Endodermal cell (in vitro differentiated cells): ENCODE results near the gene RPP25. TPM values are rescaled to one million over a fixed set of nuclear protein-coding genes. Genes with fewer than 3 reads are reported as not detected.

Experiments
- DNase-seq: peaks from one replicate; pipeline ENCODE4 v3.0.0-alpha.2; 2017
- H3K27ac ChIP-seq: 2 replicates; pipeline ENCODE4 v1.5.1; 2013; ENCODE audit warnings: mild to moderate bottlenecking, low read depth, low read length, moderate library complexity
- H3K27me3 ChIP-seq: 2 replicates; pipeline ENCODE4 v1.6.1; 2013; ENCODE audit warnings: mild to moderate bottlenecking, low read length, moderate library complexity; ENCODE audit not compliant: insufficient read depth, control insufficient read depth, poor library complexity, severe bottlenecking
- H3K36me3 ChIP-seq: 2 replicates; pipeline ENCODE4 v1.7.0; 2013; ENCODE audit warnings: mild to moderate bottlenecking, low read length, moderate library complexity; ENCODE audit not compliant: control insufficient read depth, insufficient read depth
- H3K4me1 ChIP-seq: one replicate; pipeline ENCODE4 v1.7.0; 2013; ENCODE audit warnings: low read length; ENCODE audit not compliant: control insufficient read depth, insufficient read depth
- H3K4me3 ChIP-seq: 2 replicates; pipeline ENCODE4 v1.5.1; 2013; ENCODE audit warnings: mild to moderate bottlenecking, low read length, moderate library complexity
- H3K9ac ChIP-seq: 2 replicates; pipeline ENCODE4 v1.6.1; 2013; ENCODE audit warnings: mild to moderate bottlenecking, low read length, moderate library complexity; ENCODE audit not compliant: poor library complexity, severe bottlenecking; ENCODE audit errors: extremely low read depth
- H3K9me3 ChIP-seq: 2 replicates; pipeline ENCODE4 v1.6.1; 2013; ENCODE audit warnings: mild to moderate bottlenecking, low read length, moderate library complexity; ENCODE audit not compliant: control insufficient read depth
- H3K27ac Mint-ChIP-seq: 2 replicates; pipeline ENCODE4 v1.8.0; 2020; ENCODE audit warnings: mixed read lengths
- H3K27me3 Mint-ChIP-seq: 2 replicates; pipeline ENCODE4 v1.8.0; 2021; ENCODE audit warnings: mild to moderate bottlenecking, mixed read lengths; ENCODE audit not compliant: insufficient read depth
- H3K36me3 Mint-ChIP-seq: 2 replicates; pipeline ENCODE4 v1.8.0; 2020; ENCODE audit warnings: low read depth, mixed read lengths
- H3K4me1 Mint-ChIP-seq: 2 replicates; pipeline ENCODE4 v1.8.0; 2020; ENCODE audit warnings: mixed read lengths
- H3K4me3 Mint-ChIP-seq: 2 replicates; pipeline ENCODE4 v1.8.0; 2020; ENCODE audit warnings: mild to moderate bottlenecking, moderate library complexity, mixed read lengths
- H3K9me3 Mint-ChIP-seq: 2 replicates; pipeline ENCODE4 v1.8.0; 2020; ENCODE audit warnings: mild to moderate bottlenecking, mixed read lengths
- CTCF ChIP-seq: fragments of 200-600 bp; sonication (generic); conservative IDR thresholded peaks from 2 replicates; pipeline ENCODE4 v1.5.0; 2021; ENCODE audit warnings: antibody characterized with exemption, mild to moderate bottlenecking
- WGBS, 2 experiments: methylation state at CpG; one replicate each; pipeline versions ENCODE4 v1.1.5 to v1.1.7; 2013; ENCODE audit warnings: missing lambda C conversion rate in 2 of 2, mixed read lengths in 1 of 2; ENCODE audit not compliant: insufficient coverage in 1 of 2, insufficient read length in 1 of 2; 5-methylcytosine and 5-hydroxymethylcytosine counted together
- total RNA-seq, 2 donors: library from RNA; stranded (reverse); fragmentation: NEBNext Ultra II Directional in 1 of 2; extraction: Animal tissue kit (Norgen Biotek cat#: 25700) in 1 of 2; gene quantifications; 2 replicates in 1 of 2; 3 replicates in 1 of 2; pipeline ENCODE4 v1.2.1, GENCODE V29; 2021

The RPP25 gene
- total RNA-seq, 2 donors from 2014 or later = 4.6 to 9.9 TPM

- TF ChIP-seq CTCF = no peak
- H3K4me3 Mint-ChIP-seq = no peak overlapping the region
- H3K27ac ChIP-seq = no peak overlapping the region
- 23 to 51% methylated on average over 3 of the region's 3 CpGs for WGBS, 2 experiments
- H3K9me3 Mint-ChIP-seq = no peaks in the 10 kb centered on the region
- H3K9me3 ChIP-seq = no peaks in the 10 kb centered on the region
- no peaks in the 10 kb centered on the region for H3K27me3 ChIP-seq
- H3K36me3 ChIP-seq = no peaks in the 10 kb centered on the region
- H3K4me1 ChIP-seq = no peaks in the 10 kb centered on the region
- no peaks in the 10 kb centered on the region for H3K36me3 Mint-ChIP-seq
- H3K4me1 Mint-ChIP-seq = no peaks in the 10 kb centered on the region
- peaks cover 4% of the 10 kb centered on the region for H3K27me3 Mint-ChIP-seq
- no peak for DNase-seq
- H3K27ac Mint-ChIP-seq = no peak overlapping the region
- H3K4me3 ChIP-seq = no peak overlapping the region
- H3K9ac ChIP-seq = no peak overlapping the region
Measured at GRCh38 chr15:74978503-74978902, 21.9 kb upstream of the RPP25 start.

- Mint-ChIP-seq H3K36me3 (no peaks in the 10 kb centered on the region), H3K27me3 (peaks cover 5% of the 10 kb centered on the region), H3K27ac (no peak overlapping the region), H3K9me3 (no peaks in the 10 kb centered on the region), H3K4me1 (no peaks in the 10 kb centered on the region), H3K4me3 (no peak overlapping the region)
- Histone ChIP-seq H3K27ac (no peak overlapping the region), H3K9ac (no peak overlapping the region), H3K36me3 (no peaks in the 10 kb centered on the region), H3K27me3 (no peaks in the 10 kb centered on the region), H3K4me3 (no peak overlapping the region), H3K9me3 (no peaks in the 10 kb centered on the region), H3K4me1 (no peaks in the 10 kb centered on the region)
- WGBS, 2 experiments = 81 to 100% methylated on average over 1 of the region's 1 CpG
- TF ChIP-seq CTCF = no peak
- no peak for DNase-seq
Measured at GRCh38 chr15:74978077-74978476, 21.5 kb upstream of the RPP25 start.

GRCh38 chr15:74977599-74977998 lies 21.0 kb upstream of the RPP25 start:
- no peak overlapping the region for H3K27ac ChIP-seq
- 96 to 100% methylated on average over 1 to 4 of the region's 4 CpGs for WGBS, 2 experiments

More at GRCh38 chr15:74977599-74977998, 21.0 kb upstream of the RPP25 start:
- Mint-ChIP-seq H3K4me3 (no peak overlapping the region), H3K4me1 (no peaks in the 10 kb centered on the region), H3K27ac (no peak overlapping the region), H3K9me3 (peaks cover 2% of the 10 kb centered on the region), H3K27me3 (peaks cover 9% of the 10 kb centered on the region), H3K36me3 (no peaks in the 10 kb centered on the region)
- no peak for DNase-seq
- no peaks in the 10 kb centered on the region for H3K4me1 ChIP-seq
- no peaks in the 10 kb centered on the region for H3K9me3 ChIP-seq
- no peak overlapping the region for H3K4me3 ChIP-seq
- no peak for TF ChIP-seq CTCF
- no peaks in the 10 kb centered on the region for H3K36me3 ChIP-seq
- no peak overlapping the region for H3K9ac ChIP-seq
- H3K27me3 ChIP-seq = no peaks in the 10 kb centered on the region
